Measurements from ENCODE around the gene PEX3.

PEX3 gene, protein sequence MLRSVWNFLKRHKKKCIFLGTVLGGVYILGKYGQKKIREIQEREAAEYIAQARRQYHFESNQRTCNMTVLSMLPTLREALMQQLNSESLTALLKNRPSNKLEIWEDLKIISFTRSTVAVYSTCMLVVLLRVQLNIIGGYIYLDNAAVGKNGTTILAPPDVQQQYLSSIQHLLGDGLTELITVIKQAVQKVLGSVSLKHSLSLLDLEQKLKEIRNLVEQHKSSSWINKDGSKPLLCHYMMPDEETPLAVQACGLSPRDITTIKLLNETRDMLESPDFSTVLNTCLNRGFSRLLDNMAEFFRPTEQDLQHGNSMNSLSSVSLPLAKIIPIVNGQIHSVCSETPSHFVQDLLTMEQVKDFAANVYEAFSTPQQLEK

DNA sequence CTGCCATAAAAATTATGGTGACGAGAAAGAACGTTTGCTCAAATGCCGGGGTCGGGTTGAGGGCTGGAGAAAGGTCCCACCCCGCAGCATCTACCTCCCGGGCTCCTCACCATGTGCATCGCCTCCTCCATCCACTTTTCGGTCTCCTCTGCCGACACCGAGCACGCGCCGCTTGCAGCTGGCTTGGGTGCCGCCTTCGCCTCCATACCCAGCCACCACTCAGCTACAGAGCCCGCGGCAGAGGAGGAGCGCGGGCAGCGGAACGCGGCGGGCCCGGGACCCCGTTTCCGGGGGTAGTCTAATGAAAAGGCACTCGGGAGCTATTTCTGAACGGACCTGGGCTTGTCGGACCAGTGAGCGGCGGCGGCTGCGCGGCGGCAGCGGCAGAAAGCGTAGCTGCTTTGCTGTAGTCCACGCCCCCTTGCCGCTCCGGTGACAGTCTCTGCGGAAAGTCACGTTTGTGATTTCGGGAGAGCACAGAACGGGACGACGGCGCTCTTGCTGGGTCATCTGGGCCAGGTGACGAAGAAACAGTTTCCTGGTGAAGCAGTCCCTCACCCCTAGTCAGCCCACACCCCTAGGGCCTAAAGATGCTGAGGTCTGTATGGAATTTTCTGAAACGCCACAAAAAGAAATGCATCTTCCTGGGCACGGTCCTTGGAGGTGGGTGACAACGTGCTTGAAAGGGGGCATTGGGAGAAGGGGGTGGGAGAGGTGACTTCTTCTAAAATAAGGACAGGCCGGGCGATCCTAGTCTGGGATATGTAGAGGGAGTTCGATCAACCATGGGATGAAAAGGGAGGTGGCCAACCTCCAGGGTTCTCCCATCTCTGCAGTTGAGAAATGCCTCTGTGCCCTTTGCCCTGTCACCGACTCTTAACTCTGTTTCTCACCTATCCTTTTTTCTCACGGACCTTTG lies at the start of gene PEX3, which contains the start of gene ADAT2:
Gene PEX3, plus strand, starts transcription at position 353 of the 919 bp plus-strand sequence. Its CDS starts 238 bp downstream, at position 591.
Gene ADAT2, minus strand, starts transcription at position 243 of the 919 bp plus-strand sequence. Its CDS starts 37 bp downstream, at position 206.
- DNase-seq (ENCODE audit: low read depth) = peak; percentile 87

DNA sequence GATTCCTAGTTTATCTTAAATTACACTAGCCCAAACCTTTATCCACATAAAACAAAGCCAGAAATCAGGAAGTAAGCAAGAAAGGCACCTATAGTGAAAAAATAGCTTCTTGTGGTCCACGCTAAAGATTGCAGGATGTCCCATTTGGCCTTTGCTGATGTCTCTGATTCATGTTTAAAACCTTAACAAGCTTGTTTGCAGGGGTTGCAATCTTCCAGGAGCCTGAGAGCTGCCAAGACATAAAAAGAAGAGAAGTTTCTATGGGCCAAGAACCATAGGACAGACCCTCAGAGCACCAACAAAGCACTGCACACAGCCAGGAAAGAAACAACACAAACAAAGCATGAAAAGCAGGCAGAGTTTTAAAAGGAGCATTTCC lies 49.5 kb upstream of the PEX3 start:
- no peak for DNase-seq (ENCODE audit: low read depth)

- DNase-seq (ENCODE audit: low read depth) = no peak
Measured at GRCh38 chr6:143401636-143402370, 48.8 kb upstream of the PEX3 start.

GRCh38 chr6:143402721-143403336 lies 47.8 kb upstream of the PEX3 start:
- DNase-seq (ENCODE audit: low read depth) = no peak

DNA sequence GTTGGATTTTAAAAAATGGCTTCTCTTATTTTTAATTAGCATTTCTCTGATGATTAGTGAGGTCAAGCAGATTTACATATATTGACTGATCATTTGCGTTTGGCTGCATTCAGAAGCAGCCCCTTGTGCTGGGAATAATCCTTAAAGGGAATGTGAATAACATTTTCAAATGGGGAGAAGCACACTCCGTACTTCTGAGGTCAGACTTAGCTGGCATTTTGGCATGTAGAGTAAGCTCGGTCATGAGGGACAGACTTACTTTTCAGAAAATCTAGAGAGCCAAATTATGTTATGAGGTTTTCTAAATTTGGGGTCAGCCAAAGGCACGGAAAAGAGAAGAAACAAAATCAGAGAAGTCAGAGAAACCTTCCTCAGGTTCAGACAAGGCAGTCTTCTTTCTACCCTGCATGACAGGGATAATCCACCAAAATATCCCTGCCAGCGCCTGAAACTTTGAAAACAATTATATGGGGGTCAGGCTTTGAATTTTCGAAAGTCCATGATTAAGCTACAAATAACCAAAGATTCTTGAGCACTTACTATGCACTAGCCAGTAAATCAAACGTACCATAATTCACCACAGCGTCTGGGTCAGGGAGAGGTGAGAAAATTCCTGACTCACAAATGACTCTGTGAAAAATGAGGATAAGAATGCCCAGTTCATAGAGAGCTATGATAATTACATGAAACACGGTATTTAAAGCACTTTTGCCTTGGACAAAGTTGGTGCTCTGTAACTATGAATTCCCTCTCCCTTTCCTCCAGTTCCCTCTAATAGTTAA lies 45.0 kb upstream of the PEX3 start:
- no peak for DNase-seq (ENCODE audit: low read depth)

GRCh38 chr6:143406673-143407072 lies 43.9 kb upstream of the PEX3 start:
- no peak for DNase-seq (ENCODE audit: low read depth)

GRCh38 chr6:143408151-143408786 lies 42.3 kb upstream of the PEX3 start:
- DNase-seq (ENCODE audit: low read depth) = no peak

DNA sequence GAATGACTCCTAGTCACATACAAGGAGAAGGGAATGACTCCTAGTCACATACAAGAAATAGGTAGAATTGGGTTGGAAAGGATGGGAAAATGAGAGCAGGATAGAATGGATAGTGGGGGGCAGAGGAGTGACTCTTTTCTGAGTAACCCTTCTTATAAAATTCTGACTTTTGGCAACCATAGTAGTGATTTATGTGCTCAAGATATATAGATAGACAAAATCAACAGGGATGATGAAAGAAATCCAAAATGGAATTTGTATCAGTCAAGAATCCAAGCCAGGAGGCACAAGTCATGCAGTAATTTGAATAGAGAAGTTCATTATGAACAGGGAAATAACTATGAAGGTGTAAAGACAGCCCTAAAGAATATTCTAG lies 41.8 kb upstream of the PEX3 start:
- DNase-seq (ENCODE audit: low read depth) = no peak

GRCh38 chr6:143410859-143411270 lies 39.7 kb upstream of the PEX3 start:
- no peak for DNase-seq (ENCODE audit: low read depth)

DNA sequence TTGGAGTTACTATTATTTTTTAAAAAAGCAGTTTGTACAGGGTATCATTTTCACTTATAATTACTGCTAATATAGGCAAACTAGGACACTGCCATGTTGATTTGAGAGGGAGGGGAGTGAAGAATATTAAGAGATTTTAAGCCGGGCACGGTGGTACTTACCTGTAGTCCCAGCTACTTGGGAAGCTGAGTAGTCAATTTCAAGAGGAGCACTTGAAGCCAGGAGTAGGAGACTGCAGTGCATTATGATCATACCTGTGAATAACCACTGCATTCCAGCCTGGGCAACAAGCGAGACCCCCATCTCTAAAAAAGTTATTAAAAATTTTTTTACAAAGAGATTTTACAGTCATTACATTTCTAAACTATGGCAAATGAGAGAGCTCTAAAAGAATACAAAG lies 35.8 kb upstream of the PEX3 start:
- no peak for DNase-seq (ENCODE audit: low read depth)

DNA sequence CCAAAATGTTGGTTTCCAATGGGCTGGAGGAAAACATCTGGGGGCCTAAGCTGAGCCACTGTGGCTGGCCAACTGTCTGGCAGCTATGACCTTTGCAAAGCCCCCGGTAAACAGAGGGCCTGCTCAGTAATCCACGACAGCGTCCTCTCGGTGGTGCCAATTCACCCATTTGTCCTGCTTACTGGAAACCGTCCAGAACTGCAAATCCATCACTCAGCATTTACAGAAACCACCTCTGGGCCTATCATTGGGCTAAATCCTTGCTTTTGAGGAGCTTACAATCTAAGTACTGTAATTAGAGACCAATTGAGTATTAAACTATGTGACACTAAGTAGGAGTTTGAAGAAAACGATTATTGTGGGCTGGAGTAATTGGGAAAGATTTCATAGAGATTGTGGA lies 31.1 kb upstream of the PEX3 start:
- no peak for DNase-seq (ENCODE audit: low read depth)

DNA sequence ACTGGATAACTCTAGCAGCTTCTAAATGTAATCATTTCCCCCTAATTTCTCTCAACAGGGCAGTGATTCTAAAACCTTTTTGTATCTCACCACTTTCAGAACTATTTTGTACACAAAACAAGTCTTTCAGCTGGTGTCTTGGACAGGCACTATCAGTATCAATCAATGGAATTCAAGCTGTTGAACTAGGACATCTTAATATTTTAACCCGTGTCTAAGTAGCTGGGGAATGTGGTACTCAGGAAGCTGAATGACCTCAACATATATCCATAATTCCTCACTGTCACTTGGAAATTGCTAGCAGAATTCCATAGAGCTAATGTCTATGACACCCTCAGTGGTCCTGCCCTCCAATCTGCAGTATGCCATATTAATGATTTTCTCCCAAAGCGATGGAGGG lies 24.6 kb upstream of the PEX3 start:
- DNase-seq (ENCODE audit: low read depth) = no peak

GRCh38 chr6:143427109-143427817 lies 23.3 kb upstream of the PEX3 start:
- DNase-seq (ENCODE audit: low read depth) = peak; percentile 41

DNA sequence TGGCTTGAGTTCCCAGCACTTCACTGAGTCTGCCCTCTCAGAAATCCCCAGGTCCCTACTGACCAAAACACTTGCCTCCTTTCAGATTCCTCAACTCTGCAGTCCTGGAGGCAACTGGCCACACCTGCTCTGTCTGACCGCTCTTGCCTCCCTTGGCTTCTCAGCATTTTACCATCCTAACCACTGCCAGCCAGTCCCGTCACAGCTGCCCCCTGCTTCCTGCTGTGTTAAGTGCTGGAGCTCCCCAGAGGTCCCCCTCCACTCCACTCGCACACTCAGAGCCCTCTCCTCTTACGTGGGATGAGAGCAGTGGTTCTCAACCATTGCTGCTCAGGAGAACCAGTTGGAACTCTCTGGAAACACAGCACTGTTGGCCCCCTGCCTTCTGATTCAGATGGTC lies 20.6 kb upstream of the PEX3 start:
- DNase-seq (ENCODE audit: low read depth) = no peak

GRCh38 chr6:143431226-143431625 lies 19.4 kb upstream of the PEX3 start:
- no peak for DNase-seq (ENCODE audit: low read depth)

- no peak for DNase-seq (ENCODE audit: low read depth)
Measured at GRCh38 chr6:143432588-143432987, 18.0 kb upstream of the PEX3 start.

- DNase-seq (ENCODE audit: low read depth) = no peak
Measured at GRCh38 chr6:143441010-143441409, 9.6 kb upstream of the PEX3 start.

- no peak for DNase-seq (ENCODE audit: low read depth)
Measured at GRCh38 chr6:143441680-143442545, 8.7 kb upstream of the PEX3 start.

DNA sequence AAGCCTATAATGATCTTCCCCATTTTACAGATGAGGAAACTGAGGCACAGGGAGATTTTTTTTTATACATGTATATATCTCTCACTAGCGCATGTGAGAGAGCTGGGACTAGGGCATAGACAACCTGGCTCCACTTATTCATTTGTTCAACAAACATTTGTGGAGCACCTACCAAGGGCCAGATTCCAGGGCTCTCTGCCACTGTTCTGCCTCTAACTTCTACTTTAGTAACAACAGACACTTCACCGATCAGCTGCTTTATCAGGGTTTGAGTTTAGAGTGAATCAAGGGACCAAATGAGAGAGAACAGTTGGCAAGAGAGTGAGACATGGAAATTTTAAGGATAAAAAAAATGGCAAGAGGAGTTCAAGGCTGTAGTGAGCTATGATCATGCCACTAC lies 7.5 kb upstream of the PEX3 start:
- DNase-seq (ENCODE audit: low read depth) = no peak

Measured in activated T-helper 1 cell treated with Interleukin-2 at 50 U/mL for 16 hours (primary cell).